Measurements from ENCODE around the gene BEX4. TPM values are rescaled to one million over a fixed set of nuclear protein-coding genes. Genes with fewer than 3 reads are reported as not detected.

BEX4 gene
- total and polyA plus RNA-seq, 2 donors (not counting 1 experiment from before 2014, with no cell fraction given), result 11.1 to 12.4 TPM

GRCh38 chrX:103258275-103258674, 43.4 kb downstream of the BEX4 start:
- no peak overlapping the region for H3K9ac ChIP-seq (ENCODE audit: insufficient read depth, low read length)
- H3K9me3 ChIP-seq (ENCODE audit: control insufficient read depth, insufficient read depth, low read depth, low read length), result no peaks in the 10 kb centered on the region
- no peaks in the 10 kb centered on the region for H3K4me1 ChIP-seq (ENCODE audit: control insufficient read depth, extremely low read depth, insufficient read depth, low read length)
- no peaks in the 10 kb centered on the region for H4K20me1 ChIP-seq (ENCODE audit: control insufficient read depth, extremely low read depth, insufficient read depth, low read length)
- H3K79me2 ChIP-seq (ENCODE audit: control insufficient read depth, insufficient read depth, low read length), result peaks cover 8% of the 10 kb centered on the region
- no peak overlapping the region for H2AFZ ChIP-seq (ENCODE audit: low read length)
- H3K4me3 ChIP-seq (replicated peaks in 1 of 4; ENCODE audit: control extremely low read depth in 1 of 4, insufficient read depth in 1 of 4, low read depth in 3 of 4, low read length in 4 of 4), result no peak overlapping the region
- DNase-seq (ENCODE audit: low read depth in 2 of 2), result no peak
- H3K36me3 ChIP-seq (ENCODE audit: control insufficient read depth, insufficient read depth, low read length), result no peaks in the 10 kb centered on the region
- no peak overlapping the region for H3K4me2 ChIP-seq (ENCODE audit: extremely low read depth, insufficient read depth, low read length)
- H3K27me3 ChIP-seq (ENCODE audit: control insufficient read depth, insufficient read depth, low read length), result peaks cover 3% of the 10 kb centered on the region
- TF ChIP-seq, protein P1, sequence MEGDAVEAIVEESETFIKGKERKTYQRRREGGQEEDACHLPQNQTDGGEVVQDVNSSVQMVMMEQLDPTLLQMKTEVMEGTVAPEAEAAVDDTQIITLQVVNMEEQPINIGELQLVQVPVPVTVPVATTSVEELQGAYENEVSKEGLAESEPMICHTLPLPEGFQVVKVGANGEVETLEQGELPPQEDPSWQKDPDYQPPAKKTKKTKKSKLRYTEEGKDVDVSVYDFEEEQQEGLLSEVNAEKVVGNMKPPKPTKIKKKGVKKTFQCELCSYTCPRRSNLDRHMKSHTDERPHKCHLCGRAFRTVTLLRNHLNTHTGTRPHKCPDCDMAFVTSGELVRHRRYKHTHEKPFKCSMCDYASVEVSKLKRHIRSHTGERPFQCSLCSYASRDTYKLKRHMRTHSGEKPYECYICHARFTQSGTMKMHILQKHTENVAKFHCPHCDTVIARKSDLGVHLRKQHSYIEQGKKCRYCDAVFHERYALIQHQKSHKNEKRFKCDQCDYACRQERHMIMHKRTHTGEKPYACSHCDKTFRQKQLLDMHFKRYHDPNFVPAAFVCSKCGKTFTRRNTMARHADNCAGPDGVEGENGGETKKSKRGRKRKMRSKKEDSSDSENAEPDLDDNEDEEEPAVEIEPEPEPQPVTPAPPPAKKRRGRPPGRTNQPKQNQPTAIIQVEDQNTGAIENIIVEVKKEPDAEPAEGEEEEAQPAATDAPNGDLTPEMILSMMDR (conservative IDR thresholded peaks at IDR 0.05 in 1 of 2, IDR thresholded peaks at IDR 0.05 in 1 of 2; ENCODE audit: low read depth in 1 of 2, low read length in 2 of 2), result no peak
- no peak for TF ChIP-seq EZH2 (IDR thresholded peaks at IDR 0.05; ENCODE audit: low read length, missing control alignments)
- no peak overlapping the region for H3K27ac ChIP-seq (ENCODE audit: insufficient read depth, low read length)

Other genes with a start within 250 kb of the BEX4 start
- not detected in 2 replicates for gene BEX1, start 150.9 kb upstream of the BEX4 start, total RNA-seq
- gene BEX1, start 150.9 kb upstream of the BEX4 start, polyA plus RNA-seq, result 0.17 and 44.5 TPM in 2 replicates
- gene NXF3, start 122.0 kb upstream of the BEX4 start, total RNA-seq, result not detected in 2 replicates
- 0.54 TPM in 1 of 2 replicates, not detected in the other for gene NXF3, start 122.0 kb upstream of the BEX4 start, polyA plus RNA-seq
- gene TCEAL8, start 40.0 kb downstream of the BEX4 start, total RNA-seq, result 100 and 127 TPM in 2 replicates
- gene TCEAL8, start 40.0 kb downstream of the BEX4 start, polyA plus RNA-seq, result 102 and 145 TPM in 2 replicates
- gene TCEAL5, start 61.6 kb downstream of the BEX4 start, total RNA-seq, result not detected in 2 replicates
- gene TCEAL5, start 61.6 kb downstream of the BEX4 start, polyA plus RNA-seq, result not detected in 2 replicates
- 2.8 and 5.9 TPM in 2 replicates for gene BEX2, start 95.9 kb downstream of the BEX4 start, total RNA-seq
- 0.32 TPM in 2 replicates for gene BEX2, start 95.9 kb downstream of the BEX4 start, polyA plus RNA-seq
- gene TCEAL7, start 115.1 kb downstream of the BEX4 start, total RNA-seq, result 32.5 and 52.6 TPM in 2 replicates
- 36.5 and 46.8 TPM in 2 replicates for gene TCEAL7, start 115.1 kb downstream of the BEX4 start, polyA plus RNA-seq
- gene TCEAL9, start 141.4 kb downstream of the BEX4 start, total RNA-seq, result 89.5 and 107 TPM in 2 replicates
- 198 and 286 TPM in 2 replicates for gene TCEAL9, start 141.4 kb downstream of the BEX4 start, polyA plus RNA-seq
- 300 and 416 TPM in 2 replicates for gene BEX3, start 161.4 kb downstream of the BEX4 start, total RNA-seq
- 433 and 460 TPM in 2 replicates for gene BEX3, start 161.4 kb downstream of the BEX4 start, polyA plus RNA-seq